Aorta (tissue), 5 donors: Measurements from ENCODE around the gene SMDT1. TPM values are rescaled to one million over a fixed set of nuclear protein-coding genes. Genes with fewer than 3 reads are reported as not detected.
"Not testable (repeated sequence)": the region's sequence is repeated elsewhere in the genome, so short reads cannot be mapped to it uniquely, and the experiment has no call there.

ENCODE experiments used
- ATAC-seq: fragments of 200-7000 bp; cut with Tn5 transposase; one replicate; pipeline ENCODE4 v1.9.1; 2022; ENCODE audit warnings: moderate library complexity; ENCODE audit not compliant: low FRiP score
- DNase-seq, 2 donors: peaks; one replicate each; pipeline ENCODE4 v3.0.0-alpha.2; 2020
- H3K27ac ChIP-seq, 2 donors: one replicate each; pipeline ENCODE4 v1.5.1; 2013; ENCODE audit warnings: low read length in 2 of 2, mild to moderate bottlenecking in 2 of 2, moderate library complexity in 2 of 2, control low read depth in 1 of 2, inconsistent platforms in 1 of 2, low read depth in 1 of 2
- H3K27me3 ChIP-seq, 2 donors: one replicate each; pipeline ENCODE4 v1.6.1; 2013; ENCODE audit warnings: control low read depth in 1 of 2, low read length in 1 of 2, mild to moderate bottlenecking in 1 of 2, moderate library complexity in 1 of 2; ENCODE audit not compliant: insufficient read depth in 2 of 2, control insufficient read depth in 1 of 2
- H3K36me3 ChIP-seq, 2 donors: one replicate each; pipeline ENCODE4 v1.6.1; 2013; ENCODE audit warnings: control low read depth in 1 of 2, low read length in 1 of 2, mild to moderate bottlenecking in 1 of 2; ENCODE audit not compliant: insufficient read depth in 2 of 2, control insufficient read depth in 1 of 2
- H3K4me1 ChIP-seq, 2 donors: one replicate each; pipeline ENCODE4 v1.6.1; 2013; ENCODE audit warnings: low read length in 2 of 2, control low read depth in 1 of 2, mild to moderate bottlenecking in 1 of 2, moderate library complexity in 1 of 2; ENCODE audit not compliant: insufficient read depth in 2 of 2, control insufficient read depth in 1 of 2
- H3K4me3 ChIP-seq, 2 donors: one replicate each; pipeline ENCODE4 v1.5.1; 2013; ENCODE audit warnings: low read length in 2 of 2, control low read depth in 1 of 2, mild to moderate bottlenecking in 1 of 2
- H3K9me3 ChIP-seq: one replicate; pipeline ENCODE4 v1.6.1; 2013; ENCODE audit warnings: mild to moderate bottlenecking, low read length; ENCODE audit not compliant: control insufficient read depth
- WGBS, 2 donors: extraction: QIAGEN DNeasy Blood & Tissue Kit; methylation state at CpG; one replicate each; pipeline ENCODE4 v1.1.7; 2013; 5-methylcytosine and 5-hydroxymethylcytosine counted together
- intact Hi-C, 2 donors: fragments of 100-400 bp; cut with DNase I; formaldehyde crosslinking; loops; one replicate each; pipeline versions ENCODE4 v1.14.2 to v1.15.0; 2022
- polyA plus RNA-seq, 2 donors: library from polyadenylated mRNA; stranded (reverse); fragments of 200-250 nt; gene quantifications; one replicate each; pipeline ENCODE4 v1.2.3, GENCODE V29; 2013
- total RNA-seq, 2 donors: library from RNA; stranded (reverse); fragmentation: NEBNext Ultra II Directional; extraction: Animal tissue kit (Norgen Biotek cat#: 25700); gene quantifications; one replicate each; pipeline ENCODE4 v1.2.1, GENCODE V29; 2021
- donor health status: healthy with polysubstance abuse.
- donor health status: Bipolar disorder and iron deficiency.
- donor health status: DM: no; HTN: no; CAD: no.
- donor health status: DM: no; HTN: no; CAD: no.
- donor health status: DM: yes; HTN: yes; CAD: no.

The SMDT1 gene
- total and polyA plus RNA-seq, 4 donors, result 62.9 to 143 (median 82.6) TPM

DNA sequence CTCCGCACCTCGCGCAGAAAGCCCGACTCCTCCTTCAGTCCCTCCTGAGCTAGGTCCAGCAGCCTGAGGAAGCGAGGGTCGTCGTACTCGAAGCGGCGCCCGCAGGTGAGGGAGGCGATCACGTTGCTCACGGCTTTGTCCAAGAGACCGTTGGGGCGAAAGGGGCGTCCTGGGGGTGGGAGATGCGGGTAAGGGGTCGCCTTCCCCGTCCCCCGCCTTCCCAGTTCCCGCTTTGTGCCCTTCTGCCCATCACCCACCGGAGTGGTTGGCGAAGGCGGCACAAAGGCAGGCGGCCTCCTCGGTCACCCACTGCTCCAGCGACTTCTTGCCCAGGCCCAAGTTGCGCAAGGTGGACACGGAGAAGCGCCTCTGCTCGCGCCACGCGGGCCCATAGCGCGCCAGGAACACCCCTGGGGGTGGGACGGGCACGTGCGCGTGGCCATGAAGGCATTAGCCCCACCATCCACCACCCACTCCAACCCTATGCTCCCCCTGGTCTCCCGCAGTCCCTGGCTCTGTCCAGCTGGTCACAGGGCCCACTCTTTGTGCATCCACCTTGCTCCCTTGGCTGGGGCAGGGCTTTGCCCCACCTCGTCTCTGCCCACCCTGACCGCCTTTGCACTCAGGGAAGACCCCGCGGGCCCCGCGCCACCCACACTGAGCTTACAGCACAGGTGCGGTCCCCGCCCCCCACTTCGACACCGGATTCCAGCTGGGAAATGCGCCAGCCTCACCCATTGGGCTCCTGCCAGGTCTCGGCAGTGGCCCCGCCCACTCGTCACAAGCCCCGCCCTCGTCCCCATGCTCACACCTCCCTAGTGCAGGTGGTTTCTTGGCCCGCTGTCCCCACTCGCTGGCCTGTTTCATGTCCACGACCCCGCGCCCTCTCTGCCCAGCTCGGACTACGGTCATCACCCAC lies 49.5 kb downstream of the SMDT1 start:
- ATAC-seq, intact Hi-C loops: not testable (repeated sequence)

DNA sequence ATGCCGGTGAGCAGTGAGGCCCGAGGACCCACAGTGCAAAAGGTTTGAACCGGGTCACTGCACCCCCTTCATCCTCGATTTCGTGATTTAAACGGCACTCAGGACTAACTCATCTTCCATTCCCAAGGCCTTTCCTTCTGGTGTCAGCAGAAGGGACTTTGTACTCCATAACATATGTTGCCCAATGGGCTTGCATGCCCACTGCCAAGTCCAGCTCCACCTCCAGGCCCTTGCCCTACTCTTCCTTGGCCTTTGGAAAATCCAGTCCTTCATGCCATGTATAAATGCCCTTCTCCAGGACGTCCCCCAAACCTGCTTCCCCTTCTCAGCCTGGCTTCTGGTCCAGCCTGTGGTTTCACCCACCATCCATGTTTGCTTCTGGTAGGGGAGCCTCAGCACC lies 50.7 kb downstream of the SMDT1 start:
- ATAC-seq, H3K36me3 ChIP-seq, DNase-seq, H3K9me3 ChIP-seq, H3K4me3 ChIP-seq, H3K4me1 ChIP-seq, intact Hi-C loops, H3K27me3 ChIP-seq, H3K27ac ChIP-seq: not testable (repeated sequence)
- WGBS, 2 donors, result 0 to 12% methylated on average over 1 of the region's 7 CpGs

More for the DNA sequence above, 49.5 kb downstream of the SMDT1 start:
- not testable (repeated sequence) for H3K36me3 ChIP-seq, H3K4me1 ChIP-seq, H3K9me3 ChIP-seq, H3K4me3 ChIP-seq, H3K27me3 ChIP-seq, H3K27ac ChIP-seq
- 64 to 69% methylated on average over 47 to 65 of the region's 65 CpGs for WGBS, 2 donors
- DNase-seq, result peak in 1 of 2 donors; percentile 75

GRCh38 chr22:42130639-42131431 lies 51.3 kb downstream of the SMDT1 start, which contains the start of gene CYP2D6:
TSS of gene CYP2D6 (minus strand) at chr22:42130810. CDS start at chr22:42130791, 19 bp downstream.
- H3K9me3 ChIP-seq, result not testable (repeated sequence)
- DNase-seq, result peak in 1 of 2 donors; percentile 74
- 84 to 85% methylated on average over 12 to 13 of the region's 14 CpGs for WGBS, 2 donors

GRCh38 chr22:42131562-42131961 lies 52.1 kb downstream of the SMDT1 start:
- 56 to 68% methylated on average over 8 of the region's 8 CpGs for WGBS, 2 donors
- DNase-seq (peak in 1 of 2 donors; percentile 52), ATAC-seq (no peak)
- intact Hi-C loops, result no loop called here
- H3K4me3 ChIP-seq, result no peak overlapping the region
- H3K27me3 ChIP-seq, result no peaks in the 10 kb centered on the region
- no peak overlapping the region for H3K27ac ChIP-seq
- H3K4me1 ChIP-seq, result no peaks in the 10 kb centered on the region
- no peaks in the 10 kb centered on the region for H3K36me3 ChIP-seq
- H3K9me3 ChIP-seq, result peaks cover 1% of the 10 kb centered on the region

More at GRCh38 chr22:42130639-42131431, 51.3 kb downstream of the SMDT1 start, which contains the start of gene CYP2D6:
- H3K27me3 ChIP-seq, H3K4me3 ChIP-seq, intact Hi-C loops, H3K4me1 ChIP-seq, H3K27ac ChIP-seq, H3K36me3 ChIP-seq, ATAC-seq: not testable (repeated sequence)

- Histone ChIP-seq H3K9me3 (peaks cover 1% of the 10 kb centered on the region), H3K27ac (no peak overlapping the region), H3K4me3 (no peak overlapping the region), H3K36me3 (no peaks in the 10 kb centered on the region), H3K27me3 (no peaks in the 10 kb centered on the region), H3K4me1 (no peaks in the 10 kb centered on the region)
- no peak for ATAC-seq
- peak in 1 of 2 donors; percentile 41 for DNase-seq
- 73 to 83% methylated on average over 13 of the region's 13 CpGs for WGBS, 2 donors
- intact Hi-C loops, result no loop called here
Observed at GRCh38 chr22:42132457-42132856, 53.0 kb downstream of the SMDT1 start.

Other genes starting within 250 kb of the SMDT1 start
- 10 to 100 TPM; 68.2 to 86.3 TPM for gene SREBF2, start 246.6 kb upstream of the SMDT1 start, total RNA-seq
- gene SREBF2, start 246.6 kb upstream of the SMDT1 start, polyA plus RNA-seq, result 10 to 100 TPM; 11.0 to 19.2 TPM
- not detected for gene SHISA8, start 164.6 kb upstream of the SMDT1 start, total RNA-seq
- gene SHISA8, start 164.6 kb upstream of the SMDT1 start, polyA plus RNA-seq, result not detected
- gene TNFRSF13C, start 152.9 kb upstream of the SMDT1 start, total RNA-seq, result under 1 TPM; 0.24 to 0.32 TPM
- gene TNFRSF13C, start 152.9 kb upstream of the SMDT1 start, polyA plus RNA-seq, result not detected
- gene CENPM, start 132.5 kb upstream of the SMDT1 start, total RNA-seq, result under 1 TPM; 0.58 to 0.84 TPM
- 1 to 10 TPM in 1 of 2 donors, not detected in 1; 2.6 TPM for gene CENPM, start 132.5 kb upstream of the SMDT1 start, polyA plus RNA-seq
- gene SEPTIN3, start 110.3 kb upstream of the SMDT1 start, total RNA-seq, result under 1 TPM; 0.63 to 0.68 TPM
- under 1 TPM in 1 of 2 donors, not detected in 1; 0.05 TPM for gene SEPTIN3, start 110.3 kb upstream of the SMDT1 start, polyA plus RNA-seq
- gene WBP2NL, start 80.9 kb upstream of the SMDT1 start, total RNA-seq, result 1 to 10 TPM in 1 of 2 donors, under 1 TPM in 1; 0.81 to 2.9 TPM
- under 1 TPM in 1 of 2 donors, not detected in 1; 0.36 TPM for gene WBP2NL, start 80.9 kb upstream of the SMDT1 start, polyA plus RNA-seq
- gene NAGA, start 8.9 kb upstream of the SMDT1 start, total RNA-seq, result 10 to 100 TPM; 22.3 to 27.6 TPM
- 10 to 100 TPM in 1 of 2 donors, 1 to 10 TPM in 1; 8.4 to 16.3 TPM for gene NAGA, start 8.9 kb upstream of the SMDT1 start, polyA plus RNA-seq
- gene PHETA2, start 5.5 kb upstream of the SMDT1 start, total RNA-seq, result 10 to 100 TPM; 14.4 to 24.4 TPM
- 10 to 100 TPM; 12.8 to 16.6 TPM for gene PHETA2, start 5.5 kb upstream of the SMDT1 start, polyA plus RNA-seq
- gene NDUFA6, start 11.1 kb downstream of the SMDT1 start, total RNA-seq, result 10 to 100 TPM; 30.6 to 34.1 TPM
- gene NDUFA6, start 11.1 kb downstream of the SMDT1 start, polyA plus RNA-seq, result 10 to 100 TPM; 72.3 to 81.5 TPM
- gene CYP2D6, start 51.1 kb downstream of the SMDT1 start, total RNA-seq, result 1 to 10 TPM; 1.0 to 1.1 TPM
- gene CYP2D6, start 51.1 kb downstream of the SMDT1 start, polyA plus RNA-seq, result 1 to 10 TPM; 1.8 to 3.8 TPM
- gene TCF20, start 191.0 kb downstream of the SMDT1 start, total RNA-seq, result 10 to 100 TPM; 29.9 to 42.9 TPM
- 1 to 10 TPM; 6.1 to 6.9 TPM for gene TCF20, start 191.0 kb downstream of the SMDT1 start, polyA plus RNA-seq